HG03432 (cell line): ENCODE data around the gene PCSK5.
"Not testable (repeated sequence)": the region's sequence is repeated elsewhere in the genome, so short reads cannot be mapped to it uniquely, and the experiment has no call there.

Experiments
- ATAC-seq: cut with Tn5 transposase; IDR thresholded peaks from one replicate; pipeline ENCODE4 v1.9.1; 2021; ENCODE audit warnings: mild to moderate bottlenecking, moderate library complexity; ENCODE audit not compliant: unreplicated experiment

The PCSK5 gene

DNA sequence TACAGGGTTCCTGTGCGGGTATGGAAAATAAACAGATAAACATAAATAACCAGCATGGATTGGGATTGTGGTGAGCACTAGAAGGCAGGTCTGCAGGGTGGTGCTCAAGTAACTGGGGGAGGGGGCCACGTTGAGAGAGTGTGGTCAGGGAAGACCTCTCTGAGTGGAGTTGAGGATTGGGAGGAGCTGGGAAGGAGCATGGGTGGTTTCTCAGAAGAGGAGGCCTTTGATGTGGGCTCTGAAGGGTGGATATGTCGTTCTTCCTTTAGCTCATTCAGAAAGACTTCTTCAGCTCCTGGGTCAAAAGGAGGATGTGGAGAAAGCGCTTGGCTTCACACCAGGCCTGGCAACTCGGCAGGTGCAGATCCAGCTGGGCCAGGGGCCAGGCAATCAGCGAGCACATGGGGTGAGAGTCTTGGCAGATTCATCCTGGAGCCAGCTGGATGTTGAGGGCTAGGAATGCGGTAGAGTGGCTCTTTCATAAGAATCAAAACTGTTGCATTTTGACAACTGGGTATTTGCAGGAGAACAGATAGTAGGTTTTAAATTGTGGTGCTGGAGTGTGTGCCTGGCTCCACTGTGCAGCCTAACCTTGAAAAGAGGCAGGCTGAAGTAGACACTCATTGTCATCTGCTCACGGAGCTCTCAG, 71.7 kb downstream of the PCSK5 start:
- ATAC-seq: no peak

DNA sequence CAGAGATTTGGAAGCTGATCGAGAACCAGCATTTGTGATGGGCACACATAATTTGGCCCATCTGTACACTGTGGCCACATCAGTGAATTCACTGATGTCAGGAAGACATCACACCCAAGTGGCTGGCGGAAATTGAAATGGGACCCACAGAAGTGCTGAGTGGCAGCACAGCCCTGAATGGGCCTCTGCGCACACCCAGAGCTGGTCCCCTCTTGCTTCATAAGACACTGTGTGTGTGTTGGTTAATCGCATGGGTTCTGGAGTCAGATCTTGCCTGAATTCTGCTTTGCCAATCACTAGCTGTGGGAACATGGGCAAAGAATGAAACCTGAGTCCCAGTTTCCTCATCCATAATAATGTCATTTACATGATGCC, 72.2 kb downstream of the PCSK5 start:
- no peak for ATAC-seq

GRCh38 chr9:75963321-75963720, 72.8 kb downstream of the PCSK5 start:
- ATAC-seq: not testable (repeated sequence)

DNA sequence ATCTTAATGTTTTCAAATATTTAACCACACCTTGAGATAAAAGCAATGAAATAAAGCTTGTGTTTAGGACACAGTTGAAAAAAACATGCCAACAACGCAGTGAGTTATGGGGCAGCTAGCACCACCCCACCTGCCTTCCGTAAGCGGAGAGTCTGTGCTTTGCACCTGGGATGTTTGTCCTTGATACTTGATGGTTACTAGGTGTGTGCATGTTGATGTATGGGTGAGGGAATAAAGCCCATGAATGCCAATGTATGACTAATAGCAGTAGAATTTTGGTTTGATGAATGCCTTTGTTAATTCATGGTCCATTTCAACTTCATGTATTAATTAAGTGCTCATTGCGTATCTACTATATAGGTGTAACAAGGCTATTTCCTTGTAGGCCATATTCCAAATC, 74.0 kb downstream of the PCSK5 start:
- ATAC-seq: no peak

DNA sequence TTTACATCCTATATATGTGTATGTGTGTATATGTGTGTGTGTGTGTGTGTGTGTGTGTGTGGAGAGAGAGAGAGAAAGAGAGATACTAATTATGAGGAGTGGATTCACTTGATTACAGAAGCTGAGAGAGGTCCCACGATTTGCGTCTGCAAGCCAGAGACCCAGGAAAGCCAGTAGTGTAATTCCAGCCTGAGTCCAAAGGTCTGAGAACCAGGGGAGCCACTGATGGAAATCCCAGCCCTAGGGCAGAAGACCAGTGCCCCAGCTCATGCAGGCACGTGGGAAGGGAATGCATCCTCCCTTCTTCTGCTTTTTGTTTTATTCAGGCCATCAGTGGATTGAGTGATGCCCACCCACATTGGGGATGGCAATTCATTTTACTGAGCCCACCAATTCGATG, 74.8 kb downstream of the PCSK5 start:
- ATAC-seq: no peak

DNA sequence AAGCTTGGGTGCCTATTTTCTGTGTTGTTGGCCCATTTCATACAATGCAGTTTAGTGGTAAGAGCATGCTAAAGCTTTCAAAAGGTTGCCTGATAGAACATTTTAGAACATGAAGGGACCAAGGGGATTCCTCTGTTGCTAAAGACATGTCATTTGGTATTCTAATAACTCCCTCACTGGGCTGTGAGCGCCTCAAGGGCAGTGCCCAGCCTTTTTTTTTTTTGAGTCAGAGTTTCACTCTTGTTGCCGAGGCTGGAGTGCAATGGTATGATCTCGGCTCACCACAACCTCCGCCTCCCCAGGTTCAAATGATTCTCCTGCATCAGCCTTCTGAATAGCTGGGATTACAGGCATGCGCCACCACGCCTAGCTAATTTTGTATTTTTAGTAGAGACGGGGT, 77.1 kb downstream of the PCSK5 start:
- no peak for ATAC-seq

DNA sequence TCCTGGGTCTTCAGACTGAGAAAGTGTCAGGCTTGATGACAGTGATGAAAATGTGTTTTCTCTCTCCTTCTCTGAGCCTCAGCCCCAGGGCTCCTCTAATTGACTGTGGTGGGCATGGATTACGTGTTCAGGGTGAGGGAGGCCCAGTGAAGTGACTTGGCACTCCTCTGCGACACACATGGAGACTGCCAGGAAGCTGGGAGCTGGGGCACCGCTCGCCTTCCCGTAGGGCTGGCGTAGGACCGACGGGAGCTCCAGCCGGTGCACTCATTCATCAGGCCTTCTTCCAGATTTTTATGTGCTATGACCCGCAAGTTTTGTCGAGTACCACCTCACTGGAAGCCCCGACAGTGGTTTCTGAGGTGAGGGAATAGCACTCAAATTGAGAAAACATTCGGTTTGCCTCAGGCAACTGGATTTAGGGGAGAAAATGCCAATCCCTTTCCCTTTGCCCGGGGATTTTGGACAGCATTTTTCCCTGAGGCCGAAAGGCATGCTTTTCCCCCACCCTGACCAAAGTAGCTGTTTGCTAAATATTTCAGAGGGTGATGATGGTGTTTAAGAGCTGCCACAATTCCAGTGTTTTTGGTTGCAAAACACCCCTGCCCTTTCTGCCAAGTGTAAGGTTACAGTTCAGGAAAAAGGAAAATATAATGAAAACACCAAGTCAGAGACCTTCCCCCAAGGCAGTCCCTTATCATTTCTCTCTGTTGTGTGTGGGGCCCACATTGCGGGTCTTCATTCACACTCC, 83.7 kb downstream of the PCSK5 start:
- no peak for ATAC-seq

GRCh38 chr9:75975071-75975470, 84.6 kb downstream of the PCSK5 start:
- ATAC-seq: no peak

GRCh38 chr9:75976549-75976948, 86.1 kb downstream of the PCSK5 start:
- ATAC-seq: no peak

- ATAC-seq: no peak
These were observed 88.9 kb downstream of the PCSK5 start for GRCh38 chr9:75979362-75979761.

- no peak for ATAC-seq
These were observed 93.0 kb downstream of the PCSK5 start for GRCh38 chr9:75983319-75984045.

GRCh38 chr9:75985515-75985914, 95.0 kb downstream of the PCSK5 start:
- ATAC-seq: no peak

GRCh38 chr9:75988663-75989062, 98.2 kb downstream of the PCSK5 start:
- ATAC-seq: no peak

DNA sequence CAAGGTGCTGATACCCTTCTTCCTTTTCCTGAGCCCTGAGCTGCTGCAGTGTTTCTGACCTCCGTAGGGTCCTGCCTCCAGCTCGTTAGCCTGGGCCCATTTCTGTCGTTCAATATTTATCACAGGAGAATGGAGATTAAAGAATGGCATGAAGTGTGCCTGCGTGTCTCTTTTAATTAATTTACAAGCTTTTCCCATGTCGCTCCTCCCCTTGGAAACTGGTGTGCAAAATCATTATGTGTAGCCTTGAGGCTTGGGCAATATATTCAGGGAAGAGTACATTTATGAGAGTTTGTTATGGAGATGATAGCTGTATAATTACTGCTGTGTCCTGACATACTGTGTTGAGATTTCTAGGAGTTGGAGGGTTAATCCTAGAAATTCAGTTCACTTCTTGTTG, 99.7 kb downstream of the PCSK5 start:
- ATAC-seq: no peak

GRCh38 chr9:75990576-75991304, 100.3 kb downstream of the PCSK5 start:
- no peak for ATAC-seq

GRCh38 chr9:75992482-75993206, 102.2 kb downstream of the PCSK5 start:
- no peak for ATAC-seq

GRCh38 chr9:75993434-75993833, 103.0 kb downstream of the PCSK5 start:
- no peak for ATAC-seq

- ATAC-seq: no peak
These were observed 104.6 kb downstream of the PCSK5 start for GRCh38 chr9:75995066-75995465.

DNA sequence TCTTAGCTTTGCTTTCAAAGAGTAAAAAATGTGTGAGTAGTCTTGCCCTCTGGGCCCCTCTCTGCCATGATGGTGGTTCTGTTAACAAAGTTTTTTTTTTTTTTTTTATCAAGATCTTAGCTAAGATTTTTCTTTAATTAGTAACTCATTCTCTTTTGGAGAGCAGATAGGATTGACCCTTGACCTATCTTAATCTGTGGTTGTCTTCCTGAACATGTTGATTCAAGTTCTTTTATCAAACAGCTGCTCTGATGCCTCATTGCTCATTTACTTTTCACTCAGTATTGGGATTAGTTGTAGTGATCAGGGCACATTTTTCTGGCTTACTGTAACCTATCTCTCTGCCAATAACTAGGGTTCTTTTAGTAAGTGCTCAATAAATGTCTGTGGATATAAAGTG, 106.3 kb downstream of the PCSK5 start:
- ATAC-seq: no peak

DNA sequence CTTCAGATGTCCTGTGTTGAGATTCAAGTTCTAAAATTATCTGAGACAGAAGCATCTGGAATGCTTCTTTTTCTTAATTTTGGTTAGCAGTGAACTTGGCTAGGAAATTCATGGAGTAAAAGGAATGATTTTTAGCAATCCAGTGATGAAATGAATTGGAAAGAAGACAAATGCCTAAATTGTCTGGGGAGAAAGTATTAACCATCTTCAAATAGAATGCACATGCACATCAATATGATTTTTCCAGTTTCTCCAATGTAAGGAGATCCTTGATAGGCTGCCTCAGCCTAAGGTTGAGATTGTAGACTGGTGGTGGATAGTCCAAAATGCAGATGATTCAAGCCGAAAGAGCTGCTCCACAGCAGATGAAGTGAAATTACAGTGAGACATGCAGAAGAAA, 106.7 kb downstream of the PCSK5 start:
- no peak for ATAC-seq
